ENCODE results near the gene OR5M11. TPM values are rescaled to one million over a fixed set of nuclear protein-coding genes. Genes with fewer than 3 reads are reported as not detected.
A peak's percentile ranks its signal among the peaks of the same experiment; 100 is the strongest.

Gene OR5M11
- total and polyA plus RNA-seq, 3 donors from 2014 or later, result not detected

DNA sequence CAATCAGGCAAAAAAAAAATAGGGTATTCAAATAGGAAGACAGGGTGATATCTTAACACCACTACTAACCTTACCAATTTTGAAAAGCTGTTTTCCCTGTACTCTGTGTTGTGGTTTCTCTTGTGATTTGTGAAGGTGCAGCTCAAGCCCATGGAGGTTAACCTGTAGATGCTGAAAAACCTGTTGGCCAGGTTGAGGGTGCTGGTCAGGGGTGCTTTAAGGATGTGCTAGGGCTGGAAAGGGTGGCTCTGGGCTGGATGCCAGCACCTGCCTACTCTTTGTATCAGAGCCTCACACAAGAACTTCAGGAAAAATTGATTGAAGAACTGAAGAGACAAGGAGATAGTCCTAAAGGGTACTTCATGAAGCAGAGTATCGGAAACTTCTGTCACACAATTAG lies 33.6 kb downstream of the OR5M11 start:
- no peak for DNase-seq
- H3K27ac ChIP-seq, result no peak overlapping the region
- no peaks in the 10 kb centered on the region for H3K4me1 ChIP-seq
- intact Hi-C loops (cut with DNase I; ENCODE audit: low total_unique reads), result no loop called here
- TF ChIP-seq, protein P1, sequence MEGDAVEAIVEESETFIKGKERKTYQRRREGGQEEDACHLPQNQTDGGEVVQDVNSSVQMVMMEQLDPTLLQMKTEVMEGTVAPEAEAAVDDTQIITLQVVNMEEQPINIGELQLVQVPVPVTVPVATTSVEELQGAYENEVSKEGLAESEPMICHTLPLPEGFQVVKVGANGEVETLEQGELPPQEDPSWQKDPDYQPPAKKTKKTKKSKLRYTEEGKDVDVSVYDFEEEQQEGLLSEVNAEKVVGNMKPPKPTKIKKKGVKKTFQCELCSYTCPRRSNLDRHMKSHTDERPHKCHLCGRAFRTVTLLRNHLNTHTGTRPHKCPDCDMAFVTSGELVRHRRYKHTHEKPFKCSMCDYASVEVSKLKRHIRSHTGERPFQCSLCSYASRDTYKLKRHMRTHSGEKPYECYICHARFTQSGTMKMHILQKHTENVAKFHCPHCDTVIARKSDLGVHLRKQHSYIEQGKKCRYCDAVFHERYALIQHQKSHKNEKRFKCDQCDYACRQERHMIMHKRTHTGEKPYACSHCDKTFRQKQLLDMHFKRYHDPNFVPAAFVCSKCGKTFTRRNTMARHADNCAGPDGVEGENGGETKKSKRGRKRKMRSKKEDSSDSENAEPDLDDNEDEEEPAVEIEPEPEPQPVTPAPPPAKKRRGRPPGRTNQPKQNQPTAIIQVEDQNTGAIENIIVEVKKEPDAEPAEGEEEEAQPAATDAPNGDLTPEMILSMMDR (IDR thresholded peaks at IDR 0.05), result no peak
- no peak for TF ChIP-seq POLR2A (IDR thresholded peaks at IDR 0.05)
- H3K9me3 ChIP-seq, result no peaks in the 10 kb centered on the region
- no peaks in the 10 kb centered on the region for H3K36me3 ChIP-seq (ENCODE audit: low read depth, missing control alignments)
- H3K27me3 ChIP-seq, result no peaks in the 10 kb centered on the region
- 92 to 95% methylated on average over 1 of the region's 1 CpG for WGBS, 2 donors
- H3K4me3 ChIP-seq, result no peak overlapping the region

DNA sequence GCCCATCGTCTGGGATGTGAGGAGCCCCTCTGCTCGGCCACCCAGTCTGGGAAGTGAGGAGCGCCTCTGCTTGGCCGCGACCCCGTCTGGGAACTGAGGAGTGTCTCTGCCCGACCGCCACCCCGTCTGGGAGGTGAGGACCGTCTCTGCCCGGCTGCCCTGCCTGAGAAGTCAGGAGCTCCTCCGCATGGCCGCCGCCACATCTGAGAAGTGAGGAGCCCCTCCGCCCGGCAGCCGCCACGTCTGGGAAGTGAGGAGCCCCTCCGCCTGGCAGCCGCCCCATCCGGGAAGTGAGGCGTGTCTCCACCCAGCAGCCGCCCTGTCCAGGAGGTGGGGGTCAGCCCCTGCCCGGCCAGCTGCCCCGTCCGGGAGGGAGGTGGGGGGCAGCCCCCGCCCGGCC lies 46.0 kb downstream of the OR5M11 start:
- H3K4me3 ChIP-seq, result peak overlapping the region; percentile 32 to 44
- no peaks in the 10 kb centered on the region for H3K27me3 ChIP-seq
- intact Hi-C loops (cut with DNase I; ENCODE audit: low total_unique reads), result no loop called here
- no peak for DNase-seq
- H3K27ac ChIP-seq, result no peak overlapping the region
- TF ChIP-seq, protein P1 (IDR thresholded peaks at IDR 0.05), result no peak
- TF ChIP-seq POLR2A (IDR thresholded peaks at IDR 0.05), result no peak
- H3K4me1 ChIP-seq, result no peaks in the 10 kb centered on the region
- 67 to 76% methylated on average over 4 to 23 of the region's 28 CpGs for WGBS, 2 donors
- no peaks in the 10 kb centered on the region for H3K36me3 ChIP-seq (ENCODE audit: low read depth, missing control alignments)
- H3K9me3 ChIP-seq, result no peaks in the 10 kb centered on the region

DNA sequence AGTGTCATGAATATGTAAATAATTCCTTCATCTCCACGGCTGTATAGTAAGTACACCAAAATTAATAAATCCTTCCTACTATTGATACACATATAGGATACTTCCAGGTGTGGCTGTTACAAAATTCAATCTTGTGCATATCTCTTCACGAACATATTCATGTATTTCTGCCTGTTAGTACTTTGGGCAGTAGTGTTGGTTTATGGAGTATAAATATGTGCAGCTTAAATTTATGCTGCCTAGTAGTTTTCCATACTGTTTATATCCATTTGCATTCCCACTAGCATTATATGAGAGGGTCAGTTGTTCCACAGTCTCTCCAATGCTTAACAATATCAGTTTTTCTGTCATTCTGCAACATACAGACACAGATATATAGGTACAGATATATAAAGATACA lies 47.9 kb downstream of the OR5M11 start:
- no peak for DNase-seq
- H3K27me3 ChIP-seq, result no peaks in the 10 kb centered on the region
- intact Hi-C loops (cut with DNase I; ENCODE audit: low total_unique reads), result no loop called here
- H3K27ac ChIP-seq, result no peak overlapping the region
- no peaks in the 10 kb centered on the region for H3K9me3 ChIP-seq
- H3K4me3 ChIP-seq, result no peak overlapping the region
- TF ChIP-seq, protein P1 (IDR thresholded peaks at IDR 0.05), result no peak
- no peak for TF ChIP-seq POLR2A (IDR thresholded peaks at IDR 0.05)
- 86 to 89% methylated on average over 2 of the region's 2 CpGs for WGBS, 2 donors
- H3K4me1 ChIP-seq, result no peaks in the 10 kb centered on the region
- no peaks in the 10 kb centered on the region for H3K36me3 ChIP-seq (ENCODE audit: low read depth, missing control alignments)

Other genes starting within 250 kb of the OR5M11 start
- not detected for gene OR8K3, start 228.1 kb downstream of the OR5M11 start, total RNA-seq
- not detected for gene OR8K3, start 228.1 kb downstream of the OR5M11 start, polyA plus RNA-seq (ENCODE audit: insufficient read depth, low read depth, low replicate concordance)
- gene OR8K1, start 197.2 kb downstream of the OR5M11 start, total RNA-seq, result not detected
- gene OR8K1, start 197.2 kb downstream of the OR5M11 start, polyA plus RNA-seq (ENCODE audit: insufficient read depth, low read depth, low replicate concordance), result not detected
- gene OR8J1, start 189.0 kb downstream of the OR5M11 start, total RNA-seq, result not detected
- not detected for gene OR8J1, start 189.0 kb downstream of the OR5M11 start, polyA plus RNA-seq (ENCODE audit: insufficient read depth, low read depth, low replicate concordance)
- gene OR8U1, start 167.6 kb downstream of the OR5M11 start, total RNA-seq, result not detected
- not detected for gene OR8U1, start 167.6 kb downstream of the OR5M11 start, polyA plus RNA-seq (ENCODE audit: insufficient read depth, low read depth, low replicate concordance)
- not detected for gene OR5AL1, start 130.6 kb downstream of the OR5M11 start, total RNA-seq
- gene OR5AL1, start 130.6 kb downstream of the OR5M11 start, polyA plus RNA-seq (ENCODE audit: insufficient read depth, low read depth, low replicate concordance), result not detected
- gene OR5M3, start 69.9 kb downstream of the OR5M11 start, total RNA-seq, result not detected
- gene OR5M3, start 69.9 kb downstream of the OR5M11 start, polyA plus RNA-seq (ENCODE audit: insufficient read depth, low read depth, low replicate concordance), result not detected
- gene OR5M8, start 51.9 kb downstream of the OR5M11 start, total RNA-seq, result under 1 TPM in 1 of 2 donors, not detected in 1; 0.47 TPM
- gene OR5M8, start 51.9 kb downstream of the OR5M11 start, polyA plus RNA-seq (ENCODE audit: insufficient read depth, low read depth, low replicate concordance), result not detected
- gene OR5M10, start 34.5 kb upstream of the OR5M11 start, total RNA-seq, result not detected
- gene OR5M10, start 34.5 kb upstream of the OR5M11 start, polyA plus RNA-seq (ENCODE audit: insufficient read depth, low read depth, low replicate concordance), result not detected
- gene OR5M1, start 71.6 kb upstream of the OR5M11 start, total RNA-seq, result not detected
- gene OR5M1, start 71.6 kb upstream of the OR5M11 start, polyA plus RNA-seq (ENCODE audit: insufficient read depth, low read depth, low replicate concordance), result not detected
- gene OR5AP2, start 99.2 kb upstream of the OR5M11 start, total RNA-seq, result not detected
- gene OR5AP2, start 99.2 kb upstream of the OR5M11 start, polyA plus RNA-seq (ENCODE audit: insufficient read depth, low read depth, low replicate concordance), result not detected
- not detected for gene OR5AR1, start 120.4 kb upstream of the OR5M11 start, total RNA-seq
- not detected for gene OR5AR1, start 120.4 kb upstream of the OR5M11 start, polyA plus RNA-seq (ENCODE audit: insufficient read depth, low read depth, low replicate concordance)
- not detected for gene OR9G1, start 155.8 kb upstream of the OR5M11 start, total RNA-seq
- gene OR9G1, start 155.8 kb upstream of the OR5M11 start, polyA plus RNA-seq (ENCODE audit: insufficient read depth, low read depth, low replicate concordance), result not detected
- not detected for gene OR9G4, start 205.4 kb upstream of the OR5M11 start, total RNA-seq
- gene OR9G4, start 205.4 kb upstream of the OR5M11 start, polyA plus RNA-seq (ENCODE audit: insufficient read depth, low read depth, low replicate concordance), result not detected